RPMI8226 (cell line): ENCODE measurements around the gene ANKRD1.
"Not testable (repeated sequence)": the region's sequence is repeated elsewhere in the genome, so short reads cannot be mapped to it uniquely, and the experiment has no call there.

Experiments
- DNase-seq: peaks from one replicate; pipeline ENCODE4 v3.0.0-alpha.2; 2015

ANKRD1 gene

GRCh38 chr10:90920986-90921666 lies at the start of gene ANKRD1:
TSS of gene ANKRD1 (minus strand) at chr10:90921087. CDS start at chr10:90921027, 60 bp downstream.
- DNase-seq: no peak

DNA sequence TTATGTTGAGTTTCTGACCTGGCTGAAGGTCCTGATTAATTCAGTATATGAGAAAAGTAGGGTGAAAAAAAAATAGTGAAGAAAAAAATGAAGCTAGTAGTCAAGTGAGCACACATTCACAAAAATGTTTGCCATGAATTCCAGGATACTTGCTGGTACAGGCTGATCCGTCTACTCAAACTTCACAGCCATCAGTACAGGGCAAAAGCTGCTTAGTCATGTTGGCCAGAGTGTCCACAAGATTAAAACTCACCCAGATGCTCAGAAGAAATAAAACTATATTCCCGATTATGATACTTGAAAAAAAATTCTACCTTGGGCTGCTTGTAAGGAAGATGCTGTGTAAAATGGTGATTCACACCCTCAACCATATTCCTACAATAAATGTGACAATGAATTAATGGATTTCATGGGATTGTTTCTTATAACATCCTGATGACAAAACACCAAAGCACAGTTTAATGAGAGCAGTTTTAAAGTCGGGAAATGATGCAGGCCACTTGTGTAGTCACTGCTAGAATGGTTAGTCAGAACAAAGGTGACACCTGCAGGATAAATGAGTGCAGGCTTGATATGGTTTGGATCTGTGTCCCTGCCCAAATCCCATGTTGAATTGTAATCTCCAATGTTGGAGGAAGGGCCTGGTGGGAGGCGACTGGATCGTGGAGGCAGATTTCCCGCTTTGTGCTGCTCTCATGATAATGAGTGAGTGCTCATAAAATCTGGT lies 49.2 kb upstream of the ANKRD1 start:
- DNase-seq: no peak

GRCh38 chr10:90969121-90969534 lies 48.2 kb upstream of the ANKRD1 start:
- no peak for DNase-seq

GRCh38 chr10:90968328-90969081 lies 47.6 kb upstream of the ANKRD1 start:
- no peak for DNase-seq

- DNase-seq: no peak
These were observed 47.0 kb upstream of the ANKRD1 start for GRCh38 chr10:90967865-90968264.

DNA sequence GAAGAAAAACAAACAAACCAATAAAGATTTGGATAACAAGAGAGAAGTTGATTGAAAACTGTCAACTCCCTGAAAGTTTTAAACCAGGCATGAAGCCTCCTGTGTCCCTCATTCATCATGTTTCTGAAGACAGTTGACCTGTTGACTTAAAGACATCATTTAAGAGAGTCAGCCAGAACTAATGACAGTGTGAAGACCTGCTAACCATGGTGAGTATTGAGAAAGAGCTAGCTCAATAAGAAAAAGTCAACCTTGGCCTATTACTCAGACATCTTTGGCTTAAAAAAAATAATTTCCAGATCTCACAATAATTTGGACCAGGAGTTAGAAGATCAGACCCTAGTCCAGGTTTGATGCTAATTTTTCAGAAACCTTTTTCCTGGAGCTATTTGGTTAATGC lies 45.3 kb upstream of the ANKRD1 start:
- DNase-seq: no peak

GRCh38 chr10:90965720-90966119 lies 44.8 kb upstream of the ANKRD1 start:
- no peak for DNase-seq

DNA sequence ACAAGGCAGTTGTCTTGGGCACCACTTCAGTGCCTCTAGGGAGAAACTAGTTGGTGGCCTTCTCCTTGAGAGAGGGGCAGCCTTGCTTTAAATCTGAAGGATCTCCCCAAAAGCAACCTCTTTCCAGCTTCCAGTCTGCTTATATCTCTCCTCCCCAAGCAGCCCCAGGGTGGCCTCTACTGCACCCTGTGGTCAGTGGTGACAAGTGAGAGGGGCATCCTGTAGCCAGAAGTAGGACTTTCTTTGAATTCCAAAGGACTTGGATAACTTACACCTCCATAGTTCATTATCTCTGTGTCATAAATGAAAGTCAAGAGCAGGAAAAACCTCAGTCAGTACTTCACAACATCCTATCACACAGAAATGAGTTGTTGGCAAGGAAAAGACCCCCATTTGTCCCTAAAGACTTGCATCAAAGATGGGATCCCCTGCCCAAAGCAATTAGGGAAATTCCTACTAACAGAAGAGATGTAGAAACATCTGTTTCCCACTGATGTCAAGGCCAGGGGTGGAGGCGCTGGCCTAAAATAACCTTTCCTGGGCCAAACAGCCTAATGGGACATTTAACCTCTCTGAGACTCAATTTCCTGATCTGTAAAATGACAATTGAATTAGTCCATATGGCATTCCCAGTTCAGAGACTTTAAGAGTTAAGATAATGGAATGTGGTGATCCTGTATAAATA lies 44.0 kb upstream of the ANKRD1 start:
- no peak for DNase-seq

DNA sequence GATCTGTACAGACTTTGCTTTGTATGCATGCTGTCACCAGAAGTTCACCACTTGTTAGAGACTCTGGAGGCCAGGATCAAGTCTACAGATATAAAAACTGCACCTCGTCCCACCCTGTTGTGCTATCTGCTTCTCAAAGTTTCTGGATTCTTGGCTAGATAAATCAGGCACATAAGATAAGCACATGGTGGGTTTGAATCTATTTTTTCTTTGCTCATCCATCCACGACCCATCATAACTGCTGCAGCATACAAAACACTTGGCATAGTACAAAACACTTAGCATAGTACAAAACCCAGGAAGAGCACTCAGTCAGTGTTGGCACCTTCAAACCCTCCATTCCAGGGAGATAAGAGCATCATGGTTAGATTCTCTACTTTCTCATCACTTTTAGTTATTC lies 42.4 kb upstream of the ANKRD1 start:
- DNase-seq: no peak

DNA sequence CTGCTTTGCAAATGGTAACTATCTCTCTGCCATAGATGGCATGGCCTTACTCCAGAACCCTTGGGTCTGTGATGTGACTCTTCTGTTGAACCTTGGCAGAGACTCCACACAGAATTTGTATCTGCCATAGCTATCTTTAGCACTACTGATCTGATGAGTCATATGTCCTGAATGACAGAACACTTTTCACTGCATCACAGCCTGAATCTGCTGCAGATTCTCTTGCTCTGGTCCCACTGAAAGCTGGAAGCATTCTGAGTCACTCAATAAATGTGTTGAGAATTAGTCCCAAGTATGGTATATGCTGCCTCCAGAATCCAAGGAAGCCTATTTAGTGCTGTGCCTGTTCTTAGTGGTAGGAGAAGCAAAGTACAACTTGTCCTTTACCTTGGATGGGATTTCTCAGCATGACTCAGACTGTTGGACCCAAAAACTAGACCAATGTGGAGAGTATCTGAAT lies 39.5 kb upstream of the ANKRD1 start:
- DNase-seq: no peak

GRCh38 chr10:90959826-90960225 lies 38.9 kb upstream of the ANKRD1 start:
- no peak for DNase-seq

- DNase-seq: no peak
These were observed 37.9 kb upstream of the ANKRD1 start for GRCh38 chr10:90958781-90959180.

- DNase-seq: no peak
These were observed 26.4 kb upstream of the ANKRD1 start for GRCh38 chr10:90947030-90947960.

- DNase-seq: no peak
These were observed 24.7 kb upstream of the ANKRD1 start for GRCh38 chr10:90945491-90946070.

DNA sequence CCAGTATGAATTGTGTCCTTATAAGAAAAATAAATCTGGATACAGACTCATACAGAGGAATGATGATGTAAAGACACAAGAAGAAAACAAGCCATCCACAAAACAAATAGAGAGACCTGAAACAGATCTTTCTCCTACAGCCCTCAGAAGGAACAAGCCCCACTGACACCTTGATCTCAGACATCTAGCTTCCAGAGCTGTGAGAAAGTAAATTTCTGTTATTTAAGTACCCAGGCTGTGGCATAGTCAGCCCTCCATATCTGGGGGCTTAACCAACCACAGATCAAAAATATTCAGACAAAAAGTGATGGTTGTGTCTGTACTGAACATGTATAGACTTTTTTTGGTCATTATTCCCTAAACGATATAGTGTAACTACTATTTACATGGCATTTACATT lies 23.9 kb upstream of the ANKRD1 start:
- no peak for DNase-seq

DNA sequence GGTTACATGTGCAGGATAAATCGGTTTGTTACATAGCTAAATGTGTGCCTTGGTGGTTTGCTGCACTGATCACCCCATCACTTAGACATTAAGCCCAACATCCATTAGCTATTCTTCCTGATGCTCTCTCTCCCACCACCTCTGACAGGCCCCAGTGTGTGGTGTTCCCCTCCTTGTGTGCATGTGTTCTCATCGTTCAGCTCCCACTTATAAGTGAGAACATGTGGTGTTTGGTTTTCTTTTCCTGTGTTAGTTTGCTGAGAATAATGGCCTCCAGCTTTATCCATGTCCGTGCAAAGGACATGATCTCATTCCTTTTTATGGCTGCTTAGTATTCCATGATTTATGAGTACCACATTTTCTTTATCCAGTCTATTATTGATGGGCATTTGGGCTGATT lies 22.1 kb upstream of the ANKRD1 start:
- DNase-seq: not testable (repeated sequence)

DNA sequence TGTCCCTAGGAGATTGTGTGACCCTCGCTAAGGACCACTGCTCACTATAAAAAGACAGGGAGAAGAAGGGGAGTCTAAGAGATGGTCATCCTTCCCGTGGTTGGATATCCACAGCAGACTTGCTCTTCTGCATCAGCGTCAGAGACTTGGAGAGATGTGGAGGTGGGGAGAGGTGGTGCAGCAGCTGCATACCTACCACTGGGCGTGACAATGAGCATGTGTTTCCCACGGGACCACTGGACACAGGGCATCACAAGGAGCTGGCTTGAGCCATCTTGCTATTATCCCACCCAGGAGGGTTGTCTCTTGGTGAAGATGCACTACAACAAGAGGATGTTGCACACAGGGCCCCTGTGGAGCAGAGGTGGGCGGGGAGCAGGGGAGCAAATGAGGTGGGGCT lies 18.8 kb upstream of the ANKRD1 start:
- DNase-seq: no peak

DNA sequence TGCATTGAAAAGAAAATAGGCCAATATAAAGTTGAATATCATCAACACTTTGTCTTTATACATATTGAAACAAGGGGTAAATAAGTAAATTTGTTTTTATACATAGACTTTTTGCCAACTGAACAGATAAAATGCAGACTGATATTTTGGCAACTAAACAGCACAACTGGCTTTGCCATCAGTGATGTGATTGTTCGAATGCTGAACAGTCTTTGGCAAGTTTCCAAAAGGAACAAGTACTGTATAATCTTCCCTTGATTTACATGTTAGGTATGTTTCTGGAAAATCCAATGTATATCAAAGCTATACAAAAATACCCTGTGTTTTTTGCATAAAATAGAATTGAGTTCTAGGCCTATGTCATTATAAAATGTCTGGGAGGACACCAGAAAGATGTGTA lies 18.2 kb upstream of the ANKRD1 start:
- no peak for DNase-seq

GRCh38 chr10:90937645-90938258 lies 16.9 kb upstream of the ANKRD1 start:
- no peak for DNase-seq

GRCh38 chr10:90936276-90936659 lies 15.4 kb upstream of the ANKRD1 start:
- DNase-seq: no peak

DNA sequence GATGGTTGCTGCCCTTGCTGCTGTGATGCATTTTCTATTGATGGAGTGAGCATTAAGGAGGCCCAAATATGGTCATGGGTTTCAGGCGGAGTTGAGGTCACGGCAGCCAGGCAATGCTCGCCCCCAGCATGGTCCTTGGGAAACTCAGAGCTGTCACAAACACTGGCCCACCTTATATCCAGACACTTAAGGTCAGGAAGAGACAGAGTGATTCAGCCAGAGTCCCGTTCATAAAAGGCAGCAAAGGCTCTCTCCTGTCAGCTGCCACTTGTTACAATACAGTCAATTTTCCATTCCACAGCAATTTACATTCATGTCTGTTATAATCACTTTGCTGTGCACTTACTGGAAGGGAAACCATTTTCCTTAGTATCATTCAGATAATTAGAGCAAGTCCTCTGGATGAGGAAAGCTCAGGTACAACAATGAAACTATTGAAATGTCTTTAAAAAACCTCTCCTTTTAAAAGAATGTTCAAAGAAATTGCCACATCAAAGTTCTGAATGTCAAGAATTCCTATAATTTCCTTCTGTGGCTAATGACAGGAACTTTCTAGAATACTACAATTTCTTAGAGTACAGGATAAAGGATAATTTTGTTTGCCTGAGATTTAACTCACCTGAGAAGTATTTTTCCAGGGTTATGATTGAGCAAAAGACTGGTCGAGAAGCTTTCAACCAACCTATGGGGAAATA lies 14.8 kb upstream of the ANKRD1 start:
- no peak for DNase-seq
